GM12801 (cell line): ENCODE measurements around the gene ADAM10.

Source experiments
- CTCF ChIP-seq: IDR thresholded peaks from one replicate; pipeline ENCODE4 v1.5.1; 2011; ENCODE audit warnings: control low read depth; ENCODE audit not compliant: insufficient read length; ENCODE audit errors: extremely low read depth

The ADAM10 gene

GRCh38 chr15:58548308-58549012 lies 201.0 kb downstream of the ADAM10 start:
- TF ChIP-seq CTCF = no peak

- TF ChIP-seq CTCF = no peak
Measured at GRCh38 chr15:58547628-58548307, 201.7 kb downstream of the ADAM10 start.

GRCh38 chr15:58546635-58547627 lies 202.6 kb downstream of the ADAM10 start:
- no peak for TF ChIP-seq CTCF

GRCh38 chr15:58546066-58546591 lies 203.4 kb downstream of the ADAM10 start:
- TF ChIP-seq CTCF = no peak

GRCh38 chr15:58545307-58546065 lies 204.0 kb downstream of the ADAM10 start:
- no peak for TF ChIP-seq CTCF

- no peak for TF ChIP-seq CTCF
Measured at GRCh38 chr15:58544756-58545155, 204.8 kb downstream of the ADAM10 start.
